VCaP (cell line): ENCODE results near the gene GAPT.
A peak's percentile ranks its signal among the peaks of the same experiment; 100 is the strongest.

Experiments used
- H3K27ac ChIP-seq: fragments of 450-650 bp; 2 replicates; pipeline ENCODE4 v1.5.1; 2017
- CTCF ChIP-seq: fragments of 450-650 bp; conservative IDR thresholded peaks from 2 replicates; pipeline ENCODE4 v1.5.1; 2017; ENCODE audit warnings: mild to moderate bottlenecking, moderate library complexity

Gene GAPT

DNA sequence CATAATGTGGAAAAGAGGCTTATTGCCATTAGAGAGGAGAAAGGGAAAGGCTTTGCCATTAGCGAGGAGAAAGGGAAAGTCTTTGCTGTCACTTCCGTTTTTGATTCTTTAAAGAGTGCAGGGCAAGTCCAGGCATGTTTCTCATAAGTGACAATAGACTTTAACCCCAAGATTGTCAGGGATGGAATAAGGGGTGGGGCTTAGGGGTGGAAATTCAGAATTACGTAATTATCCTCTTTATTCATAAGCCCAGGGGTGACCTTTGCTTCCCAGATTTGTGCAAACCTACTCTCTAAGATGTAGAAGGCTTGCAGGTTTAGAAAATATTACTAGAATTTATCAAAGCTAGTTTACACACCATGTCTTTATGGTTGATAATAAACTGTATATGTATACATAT lies 29.1 kb upstream of the GAPT start:
- no peak for TF ChIP-seq CTCF
- no peak overlapping the region for H3K27ac ChIP-seq

DNA sequence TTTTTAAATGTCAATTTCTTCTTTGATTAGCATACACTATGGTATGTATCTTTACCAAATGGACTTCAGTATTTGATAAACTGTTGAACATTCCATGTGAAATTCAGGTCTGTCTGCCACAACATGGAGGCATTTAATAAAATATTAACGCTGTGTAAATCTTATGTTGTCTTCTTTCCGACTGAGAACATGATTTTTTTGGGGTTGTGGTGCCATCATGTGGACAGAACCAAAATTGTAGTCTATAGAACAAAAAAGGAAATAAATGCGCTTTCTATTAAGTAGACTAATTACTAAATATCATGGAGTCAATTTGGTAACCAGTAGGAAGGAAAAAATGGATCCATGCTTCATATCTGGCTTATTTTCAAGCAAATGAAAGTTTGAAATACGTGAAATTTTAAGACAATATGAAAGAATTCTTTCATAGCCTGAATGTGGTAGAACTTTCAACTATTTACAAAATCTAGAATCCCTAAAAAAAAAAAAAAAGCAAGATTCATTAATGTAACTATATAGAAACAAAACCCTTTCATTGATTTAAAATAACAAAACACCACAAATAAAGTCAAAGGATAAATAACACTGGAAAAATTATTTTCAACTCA lies 28.5 kb upstream of the GAPT start:
- no peak overlapping the region for H3K27ac ChIP-seq
- peak; percentile 68 for TF ChIP-seq CTCF

DNA sequence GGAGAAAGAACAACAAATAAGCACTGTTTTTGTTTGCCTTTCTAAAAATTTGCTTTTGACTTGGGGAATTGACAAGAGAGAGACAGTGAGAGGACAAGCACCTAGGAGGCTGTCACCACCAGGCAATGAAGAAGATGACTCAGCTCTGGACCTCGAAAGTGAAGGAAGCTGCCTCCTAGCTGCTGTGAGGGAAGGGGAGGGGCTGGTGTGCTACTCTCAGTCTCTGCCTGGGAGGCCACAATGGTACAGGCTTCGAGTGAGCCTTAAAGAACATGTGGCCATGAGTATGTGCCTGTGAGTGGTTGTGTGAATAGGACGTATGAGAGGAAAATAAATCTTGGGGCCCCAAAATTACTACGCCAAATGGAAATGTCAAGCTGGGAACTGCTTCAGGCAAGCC lies 24.3 kb upstream of the GAPT start:
- no peak for TF ChIP-seq CTCF

GRCh38 chr5:58469896-58470295 lies 21.3 kb upstream of the GAPT start:
- H3K27ac ChIP-seq, result no peak overlapping the region
- TF ChIP-seq CTCF, result no peak

More for the DNA sequence above, 24.3 kb upstream of the GAPT start:
- no peak overlapping the region for H3K27ac ChIP-seq

DNA sequence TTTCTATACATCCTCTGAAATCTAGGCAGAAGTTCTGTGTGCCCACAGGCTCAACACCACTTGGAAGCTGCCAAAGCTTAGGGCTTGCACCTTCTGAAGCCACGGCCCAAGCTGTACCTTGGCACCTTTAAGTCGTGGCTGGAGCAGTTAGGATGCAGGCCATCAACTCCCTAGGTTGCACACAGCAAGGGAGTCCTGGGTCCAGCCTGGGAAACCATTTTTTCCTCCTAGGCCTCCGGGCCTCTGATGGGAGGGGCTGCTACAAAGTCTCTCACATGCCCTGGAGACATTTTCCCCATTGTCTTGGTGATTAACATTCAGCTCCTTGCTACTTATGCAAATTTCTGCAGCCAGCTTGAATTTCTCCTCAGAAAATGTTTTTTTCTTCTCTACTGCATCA lies 15.8 kb upstream of the GAPT start:
- H3K27ac ChIP-seq, result no peak overlapping the region
- no peak for TF ChIP-seq CTCF

DNA sequence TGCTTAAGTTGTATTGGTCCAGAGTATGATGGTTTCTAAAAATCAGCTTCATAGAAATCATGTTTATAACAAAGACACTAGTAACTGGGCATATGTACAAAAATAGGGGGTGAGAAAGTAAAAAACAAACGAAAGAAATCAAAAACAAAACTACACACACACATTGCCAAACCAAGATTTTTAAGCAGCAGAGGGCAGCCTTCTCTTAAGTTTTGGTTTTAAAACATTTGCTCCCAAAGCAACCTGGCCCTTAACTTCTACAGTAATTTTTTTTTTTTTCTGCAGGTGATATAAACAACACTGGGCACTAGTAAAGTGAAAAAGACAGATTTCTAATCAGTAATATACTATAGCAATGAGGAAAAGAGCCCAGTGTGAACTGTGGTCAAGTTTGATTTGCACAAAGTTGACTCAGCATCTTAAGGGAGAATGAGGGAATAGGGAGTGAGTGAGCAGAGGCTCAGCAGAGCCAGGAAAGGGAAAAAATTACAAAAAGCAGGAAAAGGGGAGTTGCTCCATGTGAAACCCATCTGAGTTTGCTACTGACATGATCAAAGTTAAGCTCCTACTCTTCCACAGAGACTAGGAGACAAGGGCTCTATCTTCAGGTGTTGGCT lies 13.4 kb upstream of the GAPT start:
- peak; percentile 68 for TF ChIP-seq CTCF

DNA sequence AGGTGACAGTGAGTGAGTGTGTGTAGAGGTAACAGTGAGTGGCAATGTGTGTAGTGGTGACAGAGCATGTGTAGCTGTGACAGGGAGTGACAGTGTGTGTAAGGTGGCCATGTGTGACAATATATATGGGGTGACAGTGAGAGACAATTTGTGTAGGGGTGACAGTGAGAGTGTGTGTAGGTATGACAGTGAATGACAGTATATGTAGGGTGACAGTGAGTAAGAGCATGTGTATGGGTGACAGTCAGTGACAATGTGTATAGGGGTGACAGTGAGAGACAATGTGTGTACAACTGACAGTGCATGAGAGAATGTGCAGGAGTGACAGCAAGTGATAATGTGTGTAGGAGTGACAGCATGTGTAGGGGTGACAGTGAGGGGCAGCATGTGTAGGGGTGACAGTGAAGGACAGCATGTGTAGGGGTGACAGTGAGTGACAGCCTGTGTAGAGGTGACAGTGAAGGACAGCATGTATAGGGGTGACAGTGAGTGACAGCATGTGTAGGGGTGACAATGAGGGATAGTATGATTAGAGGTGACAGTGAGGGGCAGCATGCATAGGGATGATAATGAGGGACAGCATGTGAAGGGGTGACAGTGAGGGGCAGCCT lies 10.1 kb upstream of the GAPT start:
- H3K27ac ChIP-seq, result no peak overlapping the region
- no peak for TF ChIP-seq CTCF

More for the DNA sequence above, 13.4 kb upstream of the GAPT start:
- H3K27ac ChIP-seq, result no peak overlapping the region
